SK-N-SH treated with all-trans-retinoic acid at 6 μM for 48 hours (cell line): ENCODE data around the gene MYCBPAP.
A peak's percentile ranks its signal among the peaks of the same experiment; 100 is the strongest.

Source experiments
- ATAC-seq: fragments of 200-7000 bp; cut with Tn5 transposase; 3 replicates; pipeline ENCODE4 v1.9.1; 2020; ENCODE audit warnings: mild to moderate bottlenecking, moderate library complexity
- ARNTL ChIP-seq: fragments of 450-650 bp; formaldehyde crosslinking; IDR thresholded peaks from 2 replicates; pipeline ENCODE4 v1.5.0; 2020; ENCODE audit warnings: low read depth, mild to moderate bottlenecking, moderate library complexity, borderline replicate concordance
- BACH2 ChIP-seq: fragments of 250-450 bp; sonication (Bioruptor Pico); IDR thresholded peaks from 2 replicates; pipeline ENCODE4 v1.9.0; 2021; ENCODE audit warnings: mild to moderate bottlenecking, borderline replicate concordance
- CSDC2 ChIP-seq: fragments of 250-450 bp; sonication (Bioruptor Pico); IDR thresholded peaks from 2 replicates; pipeline ENCODE4 v1.5.0; 2020; ENCODE audit warnings: mild to moderate bottlenecking, moderate library complexity
- ESRRG ChIP-seq: fragments of 250-450 bp; sonication (Bioruptor Pico); IDR thresholded peaks from 2 replicates; pipeline ENCODE4 v1.6.1; 2021; ENCODE audit warnings: mild to moderate bottlenecking
- GLIS3 ChIP-seq: fragments of 250-450 bp; sonication (Bioruptor Pico); IDR thresholded peaks from 2 replicates; pipeline ENCODE4 v1.5.0; 2020; ENCODE audit warnings: mild to moderate bottlenecking, moderate library complexity
- ISL1 ChIP-seq: fragments of 250-450 bp; sonication (Bioruptor Pico); IDR thresholded peaks from 2 replicates; pipeline ENCODE4 v2.1.2; 2022; ENCODE audit warnings: mild to moderate bottlenecking, moderate library complexity
- PPARA ChIP-seq: fragments of 250-450 bp; sonication (Bioruptor Pico); IDR thresholded peaks from 2 replicates; pipeline ENCODE4 v1.5.0; 2020; ENCODE audit warnings: mild to moderate bottlenecking, borderline replicate concordance
- RARB ChIP-seq: fragments of 250-450 bp; sonication (Bioruptor Pico); IDR thresholded peaks from 2 replicates; pipeline ENCODE4 v1.8.0; 2021; ENCODE audit warnings: mild to moderate bottlenecking, moderate library complexity
- SNAI2 ChIP-seq: fragments of 250-450 bp; sonication (Bioruptor Pico); IDR thresholded peaks from 2 replicates; pipeline ENCODE4 v1.5.0; 2020; ENCODE audit warnings: mild to moderate bottlenecking, moderate library complexity
- TCF4 ChIP-seq: fragments of 250-450 bp; sonication (Bioruptor Pico); IDR thresholded peaks from 2 replicates; pipeline ENCODE4 v1.8.0; 2021; ENCODE audit warnings: mild to moderate bottlenecking, moderate library complexity, borderline replicate concordance
- TOX ChIP-seq: fragments of 250-450 bp; sonication (Bioruptor Pico); IDR thresholded peaks from 2 replicates; pipeline ENCODE4 v1.8.0; 2021; ENCODE audit warnings: mild to moderate bottlenecking, moderate library complexity, borderline replicate concordance
- ZC3H10 ChIP-seq: fragments of 250-450 bp; sonication (Bioruptor Pico); IDR thresholded peaks from 2 replicates; pipeline ENCODE4 v1.5.1; 2021; ENCODE audit warnings: mild to moderate bottlenecking, moderate library complexity
- ZFP3 ChIP-seq: fragments of 250-450 bp; sonication (Bioruptor Pico); IDR thresholded peaks from 2 replicates; pipeline ENCODE4 v1.5.0; 2020; ENCODE audit warnings: mild to moderate bottlenecking, moderate library complexity
- ZFP30 ChIP-seq: fragments of 450-650 bp; formaldehyde crosslinking; IDR thresholded peaks from 2 replicates; pipeline ENCODE4 v1.5.0; 2022; ENCODE audit warnings: mild to moderate bottlenecking, moderate library complexity
- ZNF565 ChIP-seq: fragments of 450-650 bp; formaldehyde crosslinking; conservative IDR thresholded peaks from 2 replicates; pipeline ENCODE4 v1.5.0; 2020; ENCODE audit warnings: low read depth, mild to moderate bottlenecking, moderate library complexity
- ZNF8 ChIP-seq: fragments of 450-650 bp; formaldehyde crosslinking; IDR thresholded peaks from 2 replicates; pipeline ENCODE4 v1.5.0; 2020; ENCODE audit warnings: mild to moderate bottlenecking, moderate library complexity
- TF ChIP-seq, protein P1 (sequence below): fragments of 250-450 bp; sonication (Bioruptor Pico); IDR thresholded peaks from 2 replicates; pipeline ENCODE4 v1.5.1; 2021; ENCODE audit warnings: mild to moderate bottlenecking, moderate library complexity
- TF ChIP-seq, protein P2 (sequence below): fragments of 250-450 bp; sonication (Bioruptor Pico); IDR thresholded peaks from 2 replicates; pipeline ENCODE4 v1.5.1; 2020; ENCODE audit warnings: low read depth, mild to moderate bottlenecking, moderate library complexity
- TF ChIP-seq, protein P3 (sequence below): fragments of 250-450 bp; sonication (Bioruptor Pico); IDR thresholded peaks from 2 replicates; pipeline ENCODE4 v1.8.0; 2020; ENCODE audit warnings: mild to moderate bottlenecking, moderate library complexity, borderline replicate concordance
- TF ChIP-seq, protein P4 (sequence below): fragments of 250-450 bp; sonication (Bioruptor Pico); IDR thresholded peaks from 2 replicates; pipeline ENCODE4 v1.8.0; 2021; ENCODE audit warnings: low read depth, mild to moderate bottlenecking, moderate library complexity, borderline replicate concordance
- TF ChIP-seq, protein P5 (sequence below): fragments of 250-450 bp; sonication (Bioruptor Pico); IDR thresholded peaks from 2 replicates; pipeline ENCODE4 v1.5.0; 2020; ENCODE audit warnings: mild to moderate bottlenecking, moderate library complexity

MYCBPAP gene

DNA sequence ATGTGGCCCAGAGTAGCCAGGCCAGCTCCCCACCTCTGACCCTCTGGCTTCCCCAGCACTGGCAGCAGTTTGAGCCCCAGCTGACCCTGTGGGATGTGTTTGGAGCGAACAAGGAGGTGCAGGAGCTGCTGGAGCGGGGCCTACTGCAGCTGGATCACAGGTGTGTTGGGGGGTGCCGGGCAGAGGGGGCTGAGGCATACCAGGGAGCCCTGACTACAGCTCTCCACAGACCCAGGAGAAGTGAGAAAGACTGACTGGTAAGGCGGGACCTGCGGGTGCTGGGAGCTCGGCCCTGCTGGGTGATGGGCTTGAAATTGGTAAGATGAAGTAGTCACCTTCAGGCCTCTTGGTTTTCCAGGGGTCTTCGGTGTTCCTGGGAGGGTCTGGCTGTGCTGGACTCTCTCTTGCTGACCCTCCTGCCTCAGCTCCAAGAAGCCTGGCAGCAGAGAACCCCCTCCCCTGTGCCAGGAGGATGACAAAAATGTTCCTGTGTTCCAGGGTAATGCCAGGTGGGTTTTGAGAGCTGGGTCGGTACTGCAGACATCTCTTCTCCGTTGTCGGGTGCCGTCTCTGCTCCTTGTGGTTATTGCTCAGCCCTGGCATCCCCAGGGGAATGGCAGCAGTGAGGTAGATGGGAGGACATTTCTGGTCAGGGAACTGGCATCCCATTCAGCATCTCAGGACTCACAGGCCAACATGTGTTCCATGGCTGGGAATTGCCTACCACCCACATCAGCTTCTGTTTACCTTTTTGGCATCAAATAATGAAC is 23.7 kb upstream of the MYCBPAP start:
- ATAC-seq, result no peak
- no peak for TF ChIP-seq ISL1 (CRISPR knock-in tag)
- TF ChIP-seq, protein P1, sequence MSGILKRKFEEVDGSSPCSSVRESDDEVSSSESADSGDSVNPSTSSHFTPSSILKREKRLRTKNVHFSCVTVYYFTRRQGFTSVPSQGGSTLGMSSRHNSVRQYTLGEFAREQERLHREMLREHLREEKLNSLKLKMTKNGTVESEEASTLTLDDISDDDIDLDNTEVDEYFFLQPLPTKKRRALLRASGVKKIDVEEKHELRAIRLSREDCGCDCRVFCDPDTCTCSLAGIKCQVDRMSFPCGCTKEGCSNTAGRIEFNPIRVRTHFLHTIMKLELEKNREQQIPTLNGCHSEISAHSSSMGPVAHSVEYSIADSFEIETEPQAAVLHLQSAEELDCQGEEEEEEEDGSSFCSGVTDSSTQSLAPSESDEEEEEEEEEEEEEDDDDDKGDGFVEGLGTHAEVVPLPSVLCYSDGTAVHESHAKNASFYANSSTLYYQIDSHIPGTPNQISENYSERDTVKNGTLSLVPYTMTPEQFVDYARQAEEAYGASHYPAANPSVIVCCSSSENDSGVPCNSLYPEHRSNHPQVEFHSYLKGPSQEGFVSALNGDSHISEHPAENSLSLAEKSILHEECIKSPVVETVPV (CRISPR knock-in tag), result no peak
- TF ChIP-seq TOX (CRISPR knock-in tag), result no peak
- TF ChIP-seq, protein P2, sequence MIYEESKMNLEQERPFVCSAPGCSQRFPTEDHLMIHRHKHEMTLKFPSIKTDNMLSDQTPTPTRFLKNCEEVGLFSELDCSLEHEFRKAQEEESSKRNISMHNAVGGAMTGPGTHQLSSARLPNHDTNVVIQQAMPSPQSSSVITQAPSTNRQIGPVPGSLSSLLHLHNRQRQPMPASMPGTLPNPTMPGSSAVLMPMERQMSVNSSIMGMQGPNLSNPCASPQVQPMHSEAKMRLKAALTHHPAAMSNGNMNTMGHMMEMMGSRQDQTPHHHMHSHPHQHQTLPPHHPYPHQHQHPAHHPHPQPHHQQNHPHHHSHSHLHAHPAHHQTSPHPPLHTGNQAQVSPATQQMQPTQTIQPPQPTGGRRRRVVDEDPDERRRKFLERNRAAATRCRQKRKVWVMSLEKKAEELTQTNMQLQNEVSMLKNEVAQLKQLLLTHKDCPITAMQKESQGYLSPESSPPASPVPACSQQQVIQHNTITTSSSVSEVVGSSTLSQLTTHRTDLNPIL (CRISPR knock-in tag), result no peak
- no peak for TF ChIP-seq PPARA (CRISPR knock-in tag)
- TF ChIP-seq ZNF8 (CRISPR knock-in tag), result no peak
- TF ChIP-seq, protein P3, sequence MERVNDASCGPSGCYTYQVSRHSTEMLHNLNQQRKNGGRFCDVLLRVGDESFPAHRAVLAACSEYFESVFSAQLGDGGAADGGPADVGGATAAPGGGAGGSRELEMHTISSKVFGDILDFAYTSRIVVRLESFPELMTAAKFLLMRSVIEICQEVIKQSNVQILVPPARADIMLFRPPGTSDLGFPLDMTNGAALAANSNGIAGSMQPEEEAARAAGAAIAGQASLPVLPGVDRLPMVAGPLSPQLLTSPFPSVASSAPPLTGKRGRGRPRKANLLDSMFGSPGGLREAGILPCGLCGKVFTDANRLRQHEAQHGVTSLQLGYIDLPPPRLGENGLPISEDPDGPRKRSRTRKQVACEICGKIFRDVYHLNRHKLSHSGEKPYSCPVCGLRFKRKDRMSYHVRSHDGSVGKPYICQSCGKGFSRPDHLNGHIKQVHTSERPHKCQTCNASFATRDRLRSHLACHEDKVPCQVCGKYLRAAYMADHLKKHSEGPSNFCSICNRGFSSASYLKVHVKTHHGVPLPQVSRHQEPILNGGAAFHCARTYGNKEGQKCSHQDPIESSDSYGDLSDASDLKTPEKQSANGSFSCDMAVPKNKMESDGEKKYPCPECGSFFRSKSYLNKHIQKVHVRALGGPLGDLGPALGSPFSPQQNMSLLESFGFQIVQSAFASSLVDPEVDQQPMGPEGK (CRISPR knock-in tag), result no peak
- no peak for TF ChIP-seq CSDC2
- TF ChIP-seq, protein P4, sequence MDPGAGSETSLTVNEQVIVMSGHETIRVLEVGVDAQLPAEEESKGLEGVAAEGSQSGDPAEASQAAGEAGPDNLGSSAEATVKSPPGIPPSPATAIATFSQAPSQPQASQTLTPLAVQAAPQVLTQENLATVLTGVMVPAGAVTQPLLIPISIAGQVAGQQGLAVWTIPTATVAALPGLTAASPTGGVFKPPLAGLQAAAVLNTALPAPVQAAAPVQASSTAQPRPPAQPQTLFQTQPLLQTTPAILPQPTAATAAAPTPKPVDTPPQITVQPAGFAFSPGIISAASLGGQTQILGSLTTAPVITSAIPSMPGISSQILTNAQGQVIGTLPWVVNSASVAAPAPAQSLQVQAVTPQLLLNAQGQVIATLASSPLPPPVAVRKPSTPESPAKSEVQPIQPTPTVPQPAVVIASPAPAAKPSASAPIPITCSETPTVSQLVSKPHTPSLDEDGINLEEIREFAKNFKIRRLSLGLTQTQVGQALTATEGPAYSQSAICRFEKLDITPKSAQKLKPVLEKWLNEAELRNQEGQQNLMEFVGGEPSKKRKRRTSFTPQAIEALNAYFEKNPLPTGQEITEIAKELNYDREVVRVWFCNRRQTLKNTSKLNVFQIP, result no peak
- no peak for TF ChIP-seq ZFP30
- TF ChIP-seq ZNF565, result no peak
- TF ChIP-seq RARB (CRISPR knock-in tag), result no peak
- no peak for TF ChIP-seq SNAI2 (CRISPR knock-in tag)
- no peak for TF ChIP-seq ZFP3 (CRISPR knock-in tag)
- no peak for TF ChIP-seq GLIS3 (CRISPR knock-in tag)
- no peak for TF ChIP-seq ZC3H10

DNA sequence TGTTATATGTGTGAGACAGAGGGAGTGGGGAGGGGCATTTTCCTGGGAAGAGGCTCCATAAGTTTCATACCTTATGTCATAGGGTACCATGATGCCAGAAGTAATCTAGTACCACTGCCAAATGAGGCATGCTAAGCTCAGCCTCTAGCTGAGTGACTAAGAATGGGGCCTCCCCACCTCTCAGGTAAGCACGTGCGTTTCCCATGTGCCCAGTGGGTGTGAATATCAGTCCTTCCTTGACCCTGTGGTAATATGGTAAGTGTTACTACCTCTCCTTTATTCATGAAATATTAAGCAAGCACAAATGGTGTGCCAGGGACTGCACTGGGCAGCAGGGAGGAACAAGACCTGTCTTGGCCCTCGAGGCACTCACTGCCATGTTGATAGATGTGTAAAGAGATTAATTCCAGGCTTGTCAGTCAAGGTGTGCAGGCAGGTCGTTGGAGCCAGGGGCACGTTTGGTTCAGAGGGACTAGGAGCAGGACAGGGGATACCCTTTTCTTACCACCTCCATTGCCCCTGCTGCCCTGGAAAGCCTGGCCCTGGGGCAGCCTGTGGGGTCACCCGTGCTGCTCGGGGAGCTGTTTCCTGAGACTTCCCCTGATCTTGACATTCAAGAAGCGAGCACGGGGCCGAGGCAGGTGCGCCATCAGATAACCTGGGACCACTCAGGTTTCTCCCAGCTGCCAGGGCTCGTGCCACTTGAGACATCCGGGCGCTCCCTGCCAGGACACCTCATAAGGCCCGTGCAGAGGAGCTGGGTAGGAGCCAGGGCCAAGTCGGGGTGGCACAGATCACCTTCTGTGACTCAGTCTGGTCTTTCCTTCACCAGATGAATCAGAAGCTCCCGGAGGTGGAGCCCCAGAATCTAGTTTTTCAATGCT is 20.8 kb upstream of the MYCBPAP start:
- ATAC-seq, result peak; percentile 64
- TF ChIP-seq, protein P1 (CRISPR knock-in tag), result no peak
- no peak for TF ChIP-seq ISL1 (CRISPR knock-in tag)
- no peak for TF ChIP-seq TCF4 (CRISPR knock-in tag)
- TF ChIP-seq, protein P5, sequence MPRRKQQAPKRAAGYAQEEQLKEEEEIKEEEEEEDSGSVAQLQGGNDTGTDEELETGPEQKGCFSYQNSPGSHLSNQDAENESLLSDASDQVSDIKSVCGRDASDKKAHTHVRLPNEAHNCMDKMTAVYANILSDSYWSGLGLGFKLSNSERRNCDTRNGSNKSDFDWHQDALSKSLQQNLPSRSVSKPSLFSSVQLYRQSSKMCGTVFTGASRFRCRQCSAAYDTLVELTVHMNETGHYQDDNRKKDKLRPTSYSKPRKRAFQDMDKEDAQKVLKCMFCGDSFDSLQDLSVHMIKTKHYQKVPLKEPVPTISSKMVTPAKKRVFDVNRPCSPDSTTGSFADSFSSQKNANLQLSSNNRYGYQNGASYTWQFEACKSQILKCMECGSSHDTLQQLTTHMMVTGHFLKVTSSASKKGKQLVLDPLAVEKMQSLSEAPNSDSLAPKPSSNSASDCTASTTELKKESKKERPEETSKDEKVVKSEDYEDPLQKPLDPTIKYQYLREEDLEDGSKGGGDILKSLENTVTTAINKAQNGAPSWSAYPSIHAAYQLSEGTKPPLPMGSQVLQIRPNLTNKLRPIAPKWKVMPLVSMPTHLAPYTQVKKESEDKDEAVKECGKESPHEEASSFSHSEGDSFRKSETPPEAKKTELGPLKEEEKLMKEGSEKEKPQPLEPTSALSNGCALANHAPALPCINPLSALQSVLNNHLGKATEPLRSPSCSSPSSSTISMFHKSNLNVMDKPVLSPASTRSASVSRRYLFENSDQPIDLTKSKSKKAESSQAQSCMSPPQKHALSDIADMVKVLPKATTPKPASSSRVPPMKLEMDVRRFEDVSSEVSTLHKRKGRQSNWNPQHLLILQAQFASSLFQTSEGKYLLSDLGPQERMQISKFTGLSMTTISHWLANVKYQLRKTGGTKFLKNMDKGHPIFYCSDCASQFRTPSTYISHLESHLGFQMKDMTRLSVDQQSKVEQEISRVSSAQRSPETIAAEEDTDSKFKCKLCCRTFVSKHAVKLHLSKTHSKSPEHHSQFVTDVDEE (CRISPR knock-in tag), result no peak
- no peak for TF ChIP-seq ZNF565
- TF ChIP-seq RARB (CRISPR knock-in tag), result no peak
- TF ChIP-seq BACH2 (CRISPR knock-in tag), result no peak
- TF ChIP-seq, protein P4, result no peak
- TF ChIP-seq GLIS3 (CRISPR knock-in tag), result no peak
- no peak for TF ChIP-seq CSDC2
- TF ChIP-seq ZNF8 (CRISPR knock-in tag), result no peak
- TF ChIP-seq ZFP3 (CRISPR knock-in tag), result no peak
- no peak for TF ChIP-seq ESRRG (CRISPR knock-in tag)
- TF ChIP-seq, protein P3 (CRISPR knock-in tag), result no peak
- TF ChIP-seq ARNTL (CRISPR knock-in tag), result no peak
- TF ChIP-seq SNAI2 (CRISPR knock-in tag), result no peak
- no peak for TF ChIP-seq PPARA (CRISPR knock-in tag)
